PC-9 (cell line): ENCODE data around the gene TRIM15. TPM values are rescaled to one million over a fixed set of nuclear protein-coding genes. Genes with fewer than 3 reads are reported as not detected.
"Not testable (repeated sequence)": the region's sequence is repeated elsewhere in the genome, so short reads cannot be mapped to it uniquely, and the experiment has no call there.

Experiments
- BruUV-seq: library from RNA; stranded (reverse); fragments of 400-500 nt; replicated peaks from 2 replicates; lab custom pipeline; 2021; lab: Mats Ljungman, UMichigan
- CTCF ChIA-PET: fragments of 300-600 bp; sonication (Branson Sonifier 250); formaldehyde crosslinking; loops from one replicate; lab custom pipeline; 2022; ENCODE audit warnings: antibody characterized with exemption; lab: Charles Lee
- POLR2A ChIA-PET: fragments of 300-600 bp; sonication (Branson Sonifier 250); formaldehyde crosslinking; loops from one replicate; lab custom pipeline; 2022; ENCODE audit warnings: antibody characterized with exemption; ENCODE audit not compliant: unreplicated experiment; lab: Charles Lee
- DNase-seq, 2 experiments: peaks; one replicate each; pipeline versions ENCODE4 v3.0.0 to v3.0.0-alpha.2; 2015 to 2022; ENCODE audit warnings: mixed read lengths in 1 of 2
- H2AFZ ChIP-seq: fragments of 200-600 bp; sonication (generic); 2 replicates; pipeline ENCODE4 v1.8.1; 2017; ENCODE audit warnings: antibody characterized with exemption
- H3F3A ChIP-seq: fragments of 200-600 bp; sonication (generic); 2 replicates; pipeline ENCODE4 v1.8.1; 2017; ENCODE audit warnings: antibody characterized with exemption, mild to moderate bottlenecking, low read depth; ENCODE audit not compliant: insufficient read depth
- H3K27ac ChIP-seq: fragments of 200-600 bp; sonication (generic); 2 replicates; pipeline ENCODE4 v1.6.1; 2016; ENCODE audit warnings: mixed run types
- H3K27me3 ChIP-seq: fragments of 200-600 bp; sonication (generic); 2 replicates; pipeline ENCODE4 v1.6.1; 2016; ENCODE audit warnings: low read depth, mixed run types; ENCODE audit not compliant: insufficient read depth
- H3K36me3 ChIP-seq: fragments of 200-600 bp; sonication (generic); 2 replicates; pipeline ENCODE4 v1.6.1; 2016; ENCODE audit warnings: low read depth, mixed run types
- H3K4me1 ChIP-seq: fragments of 200-600 bp; sonication (generic); replicated peaks from 2 replicates; pipeline ENCODE4 v1.6.1; 2016; ENCODE audit warnings: mixed run types; ENCODE audit not compliant: insufficient read depth
- H3K4me2 ChIP-seq: fragments of 200-600 bp; sonication (generic); 2 replicates; pipeline ENCODE4 v1.6.1; 2017; ENCODE audit warnings: mixed run types
- H3K4me3 ChIP-seq: fragments of 200-600 bp; sonication (generic); 2 replicates; pipeline ENCODE4 v1.6.1; 2016; ENCODE audit warnings: mixed run types
- H3K79me2 ChIP-seq: fragments of 200-600 bp; sonication (generic); 2 replicates; pipeline ENCODE4 v1.6.1; 2017; ENCODE audit warnings: low read depth, mixed run types
- H3K9me2 ChIP-seq: fragments of 200-600 bp; sonication (generic); 2 replicates; pipeline ENCODE4 v1.8.1; 2017; ENCODE audit warnings: mild to moderate bottlenecking; ENCODE audit not compliant: insufficient read depth
- H3K9me3 ChIP-seq: fragments of 200-600 bp; sonication (generic); 2 replicates; pipeline ENCODE4 v1.8.1; 2016; ENCODE audit warnings: low read depth; ENCODE audit not compliant: insufficient read depth
- H4K20me1 ChIP-seq: fragments of 200-600 bp; sonication (generic); 2 replicates; pipeline ENCODE4 v1.8.1; 2017; ENCODE audit not compliant: insufficient read depth
- CTCF ChIP-seq: fragments of 200-600 bp; sonication (generic); conservative IDR thresholded peaks from 2 replicates; pipeline ENCODE4 v1.6.1; 2017; ENCODE audit warnings: mixed run types, antibody characterized with exemption, mild to moderate bottlenecking, moderate library complexity
- EZH2 ChIP-seq: fragments of 200-600 bp; sonication (generic); IDR thresholded peaks from 2 replicates; pipeline ENCODE4 v1.8.0; 2017; ENCODE audit warnings: antibody characterized with exemption, low read depth
- intact Hi-C: fragments of 100-400 bp; cut with micrococcal nuclease; formaldehyde crosslinking; loops from one replicate; pipeline ENCODE4 v1.10.0; 2022; ENCODE audit not compliant: unreplicated experiment
- total RNA-seq: library from RNA; stranded (reverse); gene quantifications from 2 replicates; pipeline ENCODE4 v1.2.3, GENCODE V29; 2021

The TRIM15 gene
- total RNA-seq, 1 experiment from 2014 or later: not detected

- Histone ChIP-seq H3K4me2 (no peak within 1 kb of the TSS), H2AFZ (no peak within 1 kb of the TSS), H3K27me3 (no peaks in the 10 kb centered on the region), H3K36me3 (no peaks in the 10 kb centered on the region), H3K4me1 (peaks cover 4% of the 10 kb centered on the region), H3K27ac (no peak within 1 kb of the TSS), H3K9me2 (no peaks in the 10 kb centered on the region), H4K20me1 (no peaks in the 10 kb centered on the region), H3K4me3 (no peak within 1 kb of the TSS), H3K9me3 (no peaks in the 10 kb centered on the region), H3K79me2 (no peaks in the 10 kb centered on the region), H3F3A (no peaks in the 10 kb centered on the region)
- no TSS peak for BruUV-seq
- no peak for DNase-seq
- intact Hi-C loops: no loop called here
- CTCF ChIA-PET: no interaction called here
- TF ChIP-seq CTCF: no peak
- TF ChIP-seq EZH2: no peak
- POLR2A ChIA-PET: no interaction called here
These were observed 27.6 kb upstream of the TRIM15 start, which contains the start of gene TRIM40 for GRCh38 chr6:30135757-30136156. Gene TRIM40 (plus strand): TSS chr6:30136140. CDS start chr6:30137037, 897 bp downstream.

GRCh38 chr6:30136570-30137286 lies 26.6 kb upstream of the TRIM15 start:
- H3K4me1 ChIP-seq: no peaks in the 10 kb centered on the region
- H3K79me2 ChIP-seq: no peaks in the 10 kb centered on the region
- H3K36me3 ChIP-seq: no peaks in the 10 kb centered on the region
- H3K9me3 ChIP-seq: no peaks in the 10 kb centered on the region
- no peaks in the 10 kb centered on the region for H3K27me3 ChIP-seq
- no TSS peak for BruUV-seq
- no peaks in the 10 kb centered on the region for H3K9me2 ChIP-seq
- DNase-seq: no peak
- H3K4me2 ChIP-seq: no peak overlapping the region
- no peak overlapping the region for H2AFZ ChIP-seq
- ChIA-PET CTCF (no interaction called here), POLR2A (no interaction called here)
- H3F3A ChIP-seq: no peaks in the 10 kb centered on the region
- TF ChIP-seq EZH2: no peak
- TF ChIP-seq CTCF: no peak
- H3K27ac ChIP-seq: no peak overlapping the region
- H4K20me1 ChIP-seq: no peaks in the 10 kb centered on the region
- intact Hi-C loops: no loop called here
- H3K4me3 ChIP-seq: no peak overlapping the region

GRCh38 chr6:30140240-30140639 lies 23.1 kb upstream of the TRIM15 start:
- CTCF ChIA-PET, H3F3A ChIP-seq, POLR2A ChIA-PET, H4K20me1 ChIP-seq, intact Hi-C loops, H3K27ac ChIP-seq, H3K4me3 ChIP-seq, H3K36me3 ChIP-seq, H2AFZ ChIP-seq, H3K9me2 ChIP-seq, BruUV-seq, H3K4me1 ChIP-seq, H3K4me2 ChIP-seq, H3K9me3 ChIP-seq, H3K79me2 ChIP-seq, DNase-seq, H3K27me3 ChIP-seq: not testable (repeated sequence)
